MV-4-11 (cell line): ENCODE measurements around the gene TMC2.
"Not testable (repeated sequence)": the region's sequence is repeated elsewhere in the genome, so short reads cannot be mapped to it uniquely, and the experiment has no call there.

Experiments
- DNase-seq: peaks from one replicate; lab custom pipeline; 2025; lab: John Stamatoyannopoulos, UW

TMC2 gene

GRCh38 chr20:2663364-2663886 is 127.1 kb downstream of the TMC2 start:
- no peak for DNase-seq

GRCh38 chr20:2663887-2664719 is 127.7 kb downstream of the TMC2 start, which contains the start of gene IDH3B:
TSS of gene IDH3B (minus strand) at chr20:2664216. CDS start at chr20:2664188, 28 bp downstream.
- DNase-seq: peak; percentile 95

GRCh38 chr20:2671977-2672376 is 135.6 kb downstream of the TMC2 start:
- peak; percentile 50 for DNase-seq

- no peak for DNase-seq
Measured at GRCh38 chr20:2672446-2672845, 136.1 kb downstream of the TMC2 start.

- no peak for DNase-seq
Measured at GRCh38 chr20:2673453-2673852, 137.1 kb downstream of the TMC2 start.

GRCh38 chr20:2680046-2680445 is 143.7 kb downstream of the TMC2 start:
- peak; percentile 62 for DNase-seq

GRCh38 chr20:2682040-2682439 is 145.7 kb downstream of the TMC2 start:
- DNase-seq: not testable (repeated sequence)

GRCh38 chr20:2684817-2685216 is 148.4 kb downstream of the TMC2 start:
- DNase-seq: peak; percentile 91

- no peak for DNase-seq
Measured at GRCh38 chr20:2687514-2687913, 151.1 kb downstream of the TMC2 start.

GRCh38 chr20:2688041-2688591 is 151.7 kb downstream of the TMC2 start:
- DNase-seq: peak; percentile 82

- no peak for DNase-seq
Measured at GRCh38 chr20:2690213-2690612, 153.8 kb downstream of the TMC2 start.

- DNase-seq: no peak
Measured at GRCh38 chr20:2690718-2691117, 154.3 kb downstream of the TMC2 start.

GRCh38 chr20:2691127-2691526 is 154.8 kb downstream of the TMC2 start:
- no peak for DNase-seq
